ENCODE results near the gene MYLIP. TPM values are rescaled to one million over a fixed set of nuclear protein-coding genes. Genes with fewer than 3 reads are reported as not detected.

MYLIP gene
- polyA plus RNA-seq, 3 donors from 2014 or later: 72.0 to 142 (median 99.0) TPM

DNA sequence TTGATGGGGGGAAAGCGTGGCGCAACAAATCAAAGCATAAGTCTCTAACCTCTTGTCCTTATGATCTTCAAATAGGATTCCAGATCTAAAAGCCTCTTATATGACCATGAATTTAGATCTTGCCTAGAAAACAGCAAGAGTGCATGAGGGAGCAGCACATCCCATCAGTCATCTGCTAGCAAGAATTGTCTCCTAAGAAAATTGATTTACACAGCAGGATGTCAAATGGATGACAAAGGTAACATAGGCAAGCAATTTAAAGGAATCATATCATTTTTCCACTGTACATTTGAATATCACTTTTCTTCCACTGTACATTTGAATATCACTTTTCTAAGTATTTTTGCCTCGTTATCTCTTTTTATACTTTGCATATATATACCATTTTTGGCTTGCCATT is 7.5 kb upstream of the MYLIP start:
- Mint-ChIP-seq H3K27me3 (ENCODE audit: low read depth in 3 of 3) (peaks cover 2 to 5% (median 2%) of the 10 kb centered on the region in 3 donors), H3K27ac (no peak overlapping the region), H3K36me3 (peaks cover 0 to 3% (median 0%) of the 10 kb centered on the region in 3 donors), H3K4me1 (peaks cover 15 to 22% of the 10 kb centered on the region in 2 donors), H3K4me3 (no peak overlapping the region), H3K9me3 (no peaks in the 10 kb centered on the region)
- DNase-seq: no peak

DNA sequence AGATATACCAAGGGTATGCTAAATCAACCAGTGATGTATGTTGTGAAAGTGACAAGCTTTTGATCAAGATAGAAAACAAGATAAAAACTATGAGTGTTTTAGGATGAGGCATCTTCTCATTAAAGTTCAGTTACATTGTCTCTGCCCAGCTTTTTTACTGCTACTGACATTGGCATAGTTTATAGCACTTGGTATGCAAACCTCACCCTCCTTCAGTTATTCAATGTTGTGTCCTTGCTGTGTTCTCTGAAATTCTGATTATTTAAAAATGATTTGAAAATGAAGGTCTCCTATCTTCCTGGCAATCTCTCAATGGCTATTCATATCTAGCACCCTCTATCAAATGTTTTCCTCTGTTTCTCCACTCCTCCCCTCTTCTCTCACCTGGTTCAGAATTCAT is 6.7 kb upstream of the MYLIP start:
- no peak overlapping the region for H3K4me3 Mint-ChIP-seq

DNA sequence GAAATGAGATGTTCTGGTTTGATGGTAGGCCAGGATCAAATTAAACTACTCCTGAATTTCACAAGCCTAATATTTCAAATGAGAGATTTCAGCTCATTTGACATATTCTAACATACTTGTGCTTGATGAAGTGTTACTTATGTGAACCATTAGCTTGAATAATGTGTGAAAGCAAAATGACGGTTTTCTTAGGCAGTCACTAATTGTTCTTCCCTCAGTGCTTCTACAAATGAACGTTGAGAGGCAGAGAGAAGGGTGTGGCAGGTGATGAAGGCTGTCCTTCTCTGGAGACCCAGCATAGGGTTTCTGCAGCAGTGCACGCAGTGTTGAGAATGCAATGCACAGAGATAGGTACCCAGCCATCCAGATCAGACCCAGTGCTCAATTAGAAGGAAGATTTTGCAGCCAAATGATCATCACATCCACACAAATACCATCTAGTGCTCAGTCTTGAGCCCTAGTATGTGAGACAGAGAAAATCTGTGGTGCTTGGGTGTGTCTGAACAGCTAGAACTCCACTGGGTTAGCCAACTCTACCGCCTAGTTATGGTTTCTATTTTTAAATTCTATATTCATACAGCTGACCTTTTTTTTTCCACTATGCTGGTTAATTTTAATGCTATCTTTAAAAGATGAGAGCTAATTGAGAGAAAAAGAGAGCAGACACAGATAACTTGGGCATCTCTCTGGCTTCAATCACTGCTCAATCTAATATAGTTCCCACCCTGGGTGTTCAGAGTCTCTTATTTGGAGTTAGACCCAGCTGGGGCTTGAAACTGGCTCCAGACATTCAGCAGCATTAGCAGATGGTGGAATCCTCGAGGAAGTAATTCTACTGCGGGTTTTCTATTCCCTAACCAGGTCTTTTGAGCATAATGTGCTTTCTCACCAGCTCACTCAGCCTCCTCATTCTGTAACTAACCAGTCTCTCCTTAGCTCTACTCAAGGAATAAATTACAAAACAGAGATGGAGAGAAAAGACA is 4.4 kb upstream of the MYLIP start:
- Mint-ChIP-seq H3K27me3 (ENCODE audit: low read depth in 3 of 3) (peaks cover 12 to 26% (median 19%) of the 10 kb centered on the region in 3 donors), H3K27ac (peak overlapping the region in 4 of 6 donors; percentile 4 to 80 (median 41)), H3K4me3 (peak overlapping the region; percentile 25 to 71 (median 54)), H3K4me1 (peaks cover 22 to 29% of the 10 kb centered on the region in 2 donors), H3K9me3 (no peaks in the 10 kb centered on the region), H3K36me3 (peaks cover 0 to 3% (median 0%) of the 10 kb centered on the region in 3 donors)
- DNase-seq: no peak

More for the DNA sequence above, 6.7 kb upstream of the MYLIP start:
- peaks cover 15 to 22% of the 10 kb centered on the region in 2 donors for H3K4me1 Mint-ChIP-seq
- no peak for DNase-seq
- H3K9me3 Mint-ChIP-seq: no peaks in the 10 kb centered on the region
- H3K36me3 Mint-ChIP-seq: peaks cover 0 to 3% (median 0%) of the 10 kb centered on the region in 3 donors
- peaks cover 2 to 7% (median 2%) of the 10 kb centered on the region in 3 donors for H3K27me3 Mint-ChIP-seq (ENCODE audit: low read depth in 3 of 3)
- H3K27ac Mint-ChIP-seq: no peak overlapping the region

DNA sequence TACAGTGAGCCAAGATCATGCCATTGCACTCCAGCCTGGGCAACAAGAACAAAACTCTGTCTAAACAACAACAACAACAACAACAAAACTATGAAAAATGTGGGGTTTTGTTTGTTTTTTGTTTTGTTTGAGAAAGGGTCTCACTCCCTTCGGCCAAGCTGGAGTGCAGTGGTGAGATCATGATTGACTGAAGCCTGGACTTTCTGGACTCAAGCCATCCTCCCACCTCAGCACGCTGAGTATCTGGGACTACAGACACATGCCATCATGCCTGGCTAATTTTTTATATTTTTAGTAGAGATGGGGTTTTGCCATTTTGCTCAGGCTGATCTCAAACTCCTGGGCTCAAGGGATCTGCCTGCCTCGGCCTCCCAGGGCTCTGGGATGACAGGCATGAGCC is 2.8 kb upstream of the MYLIP start:
- no peak for DNase-seq
- peaks cover 0 to 7% (median 6%) of the 10 kb centered on the region in 3 donors for H3K36me3 Mint-ChIP-seq
- peaks cover 18 to 41% (median 29%) of the 10 kb centered on the region in 3 donors for H3K27me3 Mint-ChIP-seq (ENCODE audit: low read depth in 3 of 3)
- no peak overlapping the region for H3K27ac Mint-ChIP-seq
- no peaks in the 10 kb centered on the region for H3K9me3 Mint-ChIP-seq
- no peak overlapping the region for H3K4me3 Mint-ChIP-seq
- peaks cover 31 to 43% of the 10 kb centered on the region in 2 donors for H3K4me1 Mint-ChIP-seq

DNA sequence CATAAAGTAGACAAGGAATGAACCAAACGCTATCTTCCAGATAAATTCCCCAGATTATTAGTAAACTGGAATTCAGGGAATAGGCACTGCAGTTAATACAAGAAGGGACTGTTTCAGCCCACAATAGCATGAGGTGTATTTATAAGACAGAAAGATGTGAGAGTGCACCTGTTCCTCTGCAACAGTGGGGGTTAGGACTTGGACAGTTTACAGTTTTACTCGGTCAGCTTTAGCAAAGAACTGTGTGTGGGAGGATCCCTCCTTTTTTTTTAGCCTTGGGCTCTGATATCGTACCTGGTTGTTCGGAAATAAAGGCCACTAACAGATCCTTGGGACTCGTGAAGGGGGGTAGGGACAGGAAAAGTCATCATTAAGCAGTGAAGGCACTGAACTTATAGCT is 2.0 kb upstream of the MYLIP start:
- Mint-ChIP-seq H3K4me3 (peak overlapping the region in 2 of 5 donors; percentile 4 to 33), H3K4me1 (peaks cover 38 to 51% of the 10 kb centered on the region in 2 donors), H3K27ac (peak overlapping the region in 1 of 6 donors; percentile 33), H3K9me3 (no peaks in the 10 kb centered on the region), H3K27me3 (ENCODE audit: low read depth in 3 of 3) (peaks cover 18 to 42% (median 29%) of the 10 kb centered on the region in 3 donors), H3K36me3 (peaks cover 0 to 14% (median 12%) of the 10 kb centered on the region in 3 donors)
- no peak for DNase-seq

DNA sequence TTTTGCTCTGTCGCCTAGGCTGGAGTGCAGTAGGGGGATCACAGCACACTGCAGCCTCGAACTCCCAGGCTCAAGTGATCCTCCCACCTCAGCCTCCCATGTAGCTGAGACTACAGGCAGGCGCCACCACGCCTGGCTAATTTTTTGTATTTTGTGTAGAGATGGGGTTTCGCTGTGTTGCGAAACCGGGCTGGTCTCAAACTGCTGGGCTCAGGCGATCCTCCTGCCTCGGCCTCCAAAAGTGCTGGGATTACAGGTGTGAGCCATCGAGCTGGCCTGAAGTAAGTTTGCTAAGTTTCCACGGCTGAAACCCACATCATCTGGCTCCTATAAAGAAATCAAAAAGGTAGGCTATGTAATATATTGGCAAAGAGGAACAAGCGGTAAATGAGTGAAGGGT is 1.4 kb upstream of the MYLIP start:
- Mint-ChIP-seq H3K9me3 (no peaks in the 10 kb centered on the region), H3K36me3 (peaks cover 0 to 16% (median 14%) of the 10 kb centered on the region in 3 donors), H3K27me3 (ENCODE audit: low read depth in 3 of 3) (peaks cover 18 to 42% (median 29%) of the 10 kb centered on the region in 3 donors), H3K4me3 (peak overlapping the region; percentile 66 to 86 (median 75)), H3K27ac (peak overlapping the region in 4 of 6 donors; percentile 50 to 97 (median 77)), H3K4me1 (peaks cover 43 to 57% of the 10 kb centered on the region in 2 donors)
- no peak for DNase-seq

DNA sequence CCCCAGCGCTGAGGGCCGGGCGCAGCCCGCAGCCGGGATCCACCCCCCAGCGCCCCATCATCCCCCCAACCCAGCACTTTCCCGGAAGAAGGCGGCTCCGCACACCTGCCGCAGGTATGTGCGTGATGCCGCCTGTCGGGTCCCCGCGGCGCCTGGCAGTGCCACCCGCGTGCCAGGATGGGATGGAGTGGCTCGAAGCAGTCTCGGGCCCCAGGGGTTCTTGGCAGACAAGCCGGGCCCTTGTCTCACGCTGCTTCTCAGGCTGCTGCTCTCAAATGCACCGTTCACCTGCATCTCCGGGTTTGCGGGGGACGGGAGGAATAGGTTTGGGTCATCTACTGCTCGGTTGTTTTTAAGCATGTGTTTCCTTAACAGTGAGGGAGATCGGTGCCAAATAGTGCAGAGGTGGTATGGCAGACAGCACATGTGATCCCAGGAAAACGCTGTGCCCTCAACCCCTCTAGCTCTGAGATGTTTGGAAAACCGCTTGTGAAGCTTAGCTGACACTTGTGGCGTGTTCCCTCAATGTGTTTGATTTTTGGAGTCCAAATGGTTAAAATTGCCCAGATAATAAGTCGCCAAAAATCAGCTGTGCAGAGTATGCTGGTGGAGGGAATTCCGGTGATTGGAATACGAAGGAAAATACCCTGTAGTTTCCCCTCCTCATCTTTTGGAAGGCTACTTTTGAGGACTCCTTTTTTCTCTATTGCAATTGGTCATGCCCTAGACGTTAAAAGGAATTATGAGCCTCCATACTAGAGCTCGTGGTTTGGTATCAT is 926 bp downstream of the MYLIP start:
- peaks cover 18 to 39% (median 29%) of the 10 kb centered on the region in 3 donors for H3K27me3 Mint-ChIP-seq (ENCODE audit: low read depth in 3 of 3)
- peak overlapping the region; percentile 96 to 99 (median 99) for H3K4me3 Mint-ChIP-seq
- peak overlapping the region; percentile 91 to 97 (median 96) for H3K27ac Mint-ChIP-seq
- no peaks in the 10 kb centered on the region for H3K9me3 Mint-ChIP-seq
- peaks cover 52 to 64% of the 10 kb centered on the region in 2 donors for H3K4me1 Mint-ChIP-seq
- no peak for DNase-seq
- H3K36me3 Mint-ChIP-seq: peaks cover 5 to 26% (median 21%) of the 10 kb centered on the region in 3 donors

DNA sequence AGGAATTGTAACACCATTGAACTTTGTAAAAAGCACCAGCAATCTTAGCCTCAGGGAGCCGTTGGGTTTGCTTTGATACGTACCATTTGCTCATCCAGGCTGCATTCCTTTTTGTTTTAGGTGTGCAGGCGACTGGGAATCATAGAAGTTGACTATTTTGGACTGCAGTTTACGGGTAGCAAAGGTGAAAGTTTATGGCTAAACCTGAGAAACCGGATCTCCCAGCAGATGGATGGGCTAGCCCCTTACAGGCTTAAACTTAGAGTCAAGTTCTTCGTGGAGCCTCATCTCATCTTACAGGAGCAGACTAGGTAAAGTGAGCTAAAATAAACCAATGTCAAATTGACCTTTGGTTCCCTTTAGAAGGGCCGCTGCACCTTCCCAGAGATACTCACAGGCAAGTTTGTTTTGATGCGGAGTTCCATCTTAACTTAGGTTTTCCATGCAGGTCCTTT is 1.6 kb downstream of the MYLIP start:
- no peak for DNase-seq
- Mint-ChIP-seq H3K9me3 (no peaks in the 10 kb centered on the region), H3K27ac (peak overlapping the region; percentile 91 to 97 (median 96)), H3K4me3 (peak overlapping the region; percentile 96 to 99 (median 99)), H3K36me3 (peaks cover 5 to 26% (median 21%) of the 10 kb centered on the region in 3 donors), H3K4me1 (peaks cover 57 to 65% of the 10 kb centered on the region in 2 donors), H3K27me3 (ENCODE audit: low read depth in 3 of 3) (peaks cover 18 to 39% (median 29%) of the 10 kb centered on the region in 3 donors)

DNA sequence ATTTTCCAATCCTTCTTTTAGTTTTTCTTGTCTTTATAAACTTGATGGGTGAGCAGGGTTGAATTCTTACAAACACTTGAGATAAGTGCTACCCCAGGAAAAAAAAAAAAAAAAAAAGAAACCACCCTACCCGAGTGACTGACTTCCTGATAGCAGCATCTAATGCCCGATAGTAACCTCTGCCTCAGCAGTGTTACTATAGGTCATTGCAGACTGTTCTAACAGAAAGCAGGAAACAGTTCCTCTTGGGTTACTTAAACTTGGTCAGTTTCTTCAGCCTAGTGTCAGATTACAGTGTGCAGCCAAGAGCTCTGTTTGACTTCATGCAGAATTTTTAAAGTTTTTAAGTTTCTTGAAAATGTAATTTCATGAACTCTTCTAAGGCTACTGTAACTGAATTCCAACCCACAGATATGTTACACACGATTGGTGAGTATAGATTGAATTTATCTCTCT is 2.1 kb downstream of the MYLIP start:
- H3K36me3 Mint-ChIP-seq: peaks cover 5 to 26% (median 21%) of the 10 kb centered on the region in 3 donors
- H3K4me3 Mint-ChIP-seq: peak overlapping the region; percentile 96 to 99 (median 99)
- H3K9me3 Mint-ChIP-seq: no peaks in the 10 kb centered on the region
- peak; percentile 72 to 80 (median 80) for DNase-seq
- peaks cover 16 to 41% (median 29%) of the 10 kb centered on the region in 3 donors for H3K27me3 Mint-ChIP-seq (ENCODE audit: low read depth in 3 of 3)
- H3K27ac Mint-ChIP-seq: peak overlapping the region; percentile 91 to 97 (median 96)
- peaks cover 60 to 70% of the 10 kb centered on the region in 2 donors for H3K4me1 Mint-ChIP-seq

DNA sequence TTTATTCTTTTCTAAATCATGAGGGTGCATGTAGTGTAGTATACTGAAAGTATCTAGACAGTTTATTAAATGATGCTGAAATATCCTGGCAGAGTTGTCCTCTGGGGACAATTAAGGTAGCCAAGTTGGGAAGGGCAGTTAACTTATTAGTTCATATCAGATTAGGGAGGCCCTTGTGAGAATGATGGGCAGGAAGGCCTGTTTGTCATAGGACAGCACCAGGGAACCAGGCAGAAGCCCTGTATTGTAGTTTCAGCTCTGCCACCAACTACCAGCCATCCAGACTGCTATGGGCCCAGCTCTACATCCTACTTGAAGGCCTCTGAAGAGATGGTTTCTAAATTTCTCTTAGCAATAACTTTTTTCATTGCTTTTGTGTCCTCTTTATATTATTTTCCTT is 4.0 kb downstream of the MYLIP start:
- Mint-ChIP-seq H3K9me3 (no peaks in the 10 kb centered on the region), H3K27ac (peak overlapping the region; percentile 46 to 97 (median 81)), H3K27me3 (ENCODE audit: low read depth in 3 of 3) (peaks cover 12 to 33% (median 22%) of the 10 kb centered on the region in 3 donors), H3K4me1 (peaks cover 74 to 84% of the 10 kb centered on the region in 2 donors), H3K36me3 (peaks cover 5 to 26% (median 23%) of the 10 kb centered on the region in 3 donors), H3K4me3 (peak overlapping the region; percentile 96 to 99 (median 99))
- DNase-seq: no peak

DNA sequence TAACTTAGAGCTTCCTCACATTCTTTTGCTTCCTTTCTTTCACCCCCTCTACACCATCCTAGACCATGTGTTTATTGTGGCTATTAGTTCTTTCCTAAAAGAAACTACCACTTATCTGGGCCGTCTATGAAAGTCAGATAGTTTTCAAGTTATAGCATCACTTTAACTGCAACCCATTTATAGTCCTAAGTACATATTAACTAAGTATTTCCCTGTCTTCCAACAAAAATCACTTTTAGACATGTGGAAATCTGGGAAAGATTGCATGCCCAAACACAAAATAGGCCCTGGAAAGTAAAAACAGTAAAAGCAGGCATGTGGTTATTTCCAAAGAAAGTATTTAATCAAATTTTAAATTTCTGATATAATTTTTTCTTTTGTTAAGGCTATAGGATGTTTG is 5.5 kb downstream of the MYLIP start:
- Mint-ChIP-seq H3K27ac (peak overlapping the region; percentile 43 to 97 (median 64)), H3K4me3 (peak overlapping the region; percentile 32 to 99 (median 61)), H3K36me3 (peaks cover 5 to 26% (median 23%) of the 10 kb centered on the region in 3 donors), H3K9me3 (no peaks in the 10 kb centered on the region), H3K27me3 (ENCODE audit: low read depth in 3 of 3) (peaks cover 9 to 20% (median 12%) of the 10 kb centered on the region in 3 donors), H3K4me1 (peaks cover 87 to 98% of the 10 kb centered on the region in 2 donors)
- no peak for DNase-seq

DNA sequence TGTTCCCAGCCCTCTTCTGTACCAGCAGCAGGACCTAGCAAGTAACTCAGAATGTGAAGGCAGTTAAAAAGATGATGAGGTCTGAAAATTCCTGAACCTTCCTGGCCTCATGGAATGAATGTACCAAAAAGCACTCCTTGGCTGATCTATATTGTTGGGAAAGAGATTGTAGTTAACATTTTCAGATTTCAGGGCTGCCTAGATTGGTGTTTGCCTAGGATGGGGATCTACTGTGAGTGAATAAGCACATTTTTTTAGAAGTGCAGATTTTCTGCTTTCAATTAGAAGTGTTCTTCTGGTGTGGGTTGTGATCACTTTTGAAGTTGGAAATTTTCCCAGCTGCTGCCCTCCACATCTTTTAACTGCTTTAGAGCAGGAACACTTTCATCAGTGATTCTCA is 6.2 kb downstream of the MYLIP start:
- DNase-seq: no peak
- Mint-ChIP-seq H3K4me3 (peak overlapping the region; percentile 21 to 99 (median 64)), H3K9me3 (no peaks in the 10 kb centered on the region), H3K27ac (peak overlapping the region; percentile 72 to 97 (median 84)), H3K27me3 (ENCODE audit: low read depth in 3 of 3) (peaks cover 4 to 15% (median 8%) of the 10 kb centered on the region in 3 donors), H3K4me1 (peaks cover 91 to 100% of the 10 kb centered on the region in 2 donors), H3K36me3 (peaks cover 5 to 26% (median 23%) of the 10 kb centered on the region in 3 donors)

DNA sequence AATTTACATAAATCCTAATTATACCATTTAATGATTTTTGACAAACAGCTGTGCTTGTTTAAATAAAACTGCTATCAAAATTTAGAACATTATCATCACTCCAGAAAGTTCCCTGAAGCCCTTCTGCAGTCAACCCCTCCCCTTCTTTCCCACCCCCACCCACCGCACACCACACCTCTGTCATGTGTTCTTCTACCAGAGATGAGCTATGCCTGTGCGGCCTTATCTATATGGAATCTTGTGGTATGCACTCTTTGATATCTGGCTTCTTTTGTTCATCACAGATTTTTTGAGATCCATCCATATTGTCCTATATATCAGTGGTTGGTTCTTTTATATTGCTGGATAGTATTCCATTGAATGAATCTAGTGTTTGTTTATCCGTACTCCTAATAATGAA is 7.2 kb downstream of the MYLIP start:
- DNase-seq: peak; percentile 39 to 49 (median 43)
- Mint-ChIP-seq H3K4me3 (peak overlapping the region; percentile 71 to 81 (median 78)), H3K27ac (peak overlapping the region; percentile 69 to 97 (median 81)), H3K27me3 (ENCODE audit: low read depth in 3 of 3) (peaks cover 3 to 12% (median 3%) of the 10 kb centered on the region in 3 donors), H3K4me1 (peaks cover 93 to 100% of the 10 kb centered on the region in 2 donors), H3K9me3 (no peaks in the 10 kb centered on the region), H3K36me3 (peaks cover 11 to 29% (median 26%) of the 10 kb centered on the region in 3 donors)
